ENCODE data around the gene WDR53. TPM values are rescaled to one million over a fixed set of nuclear protein-coding genes. Genes with fewer than 3 reads are reported as not detected.

The WDR53 gene
- total and polyA plus RNA-seq, 2 experiments from 2014 or later = 8.9 to 9.3 TPM

DNA sequence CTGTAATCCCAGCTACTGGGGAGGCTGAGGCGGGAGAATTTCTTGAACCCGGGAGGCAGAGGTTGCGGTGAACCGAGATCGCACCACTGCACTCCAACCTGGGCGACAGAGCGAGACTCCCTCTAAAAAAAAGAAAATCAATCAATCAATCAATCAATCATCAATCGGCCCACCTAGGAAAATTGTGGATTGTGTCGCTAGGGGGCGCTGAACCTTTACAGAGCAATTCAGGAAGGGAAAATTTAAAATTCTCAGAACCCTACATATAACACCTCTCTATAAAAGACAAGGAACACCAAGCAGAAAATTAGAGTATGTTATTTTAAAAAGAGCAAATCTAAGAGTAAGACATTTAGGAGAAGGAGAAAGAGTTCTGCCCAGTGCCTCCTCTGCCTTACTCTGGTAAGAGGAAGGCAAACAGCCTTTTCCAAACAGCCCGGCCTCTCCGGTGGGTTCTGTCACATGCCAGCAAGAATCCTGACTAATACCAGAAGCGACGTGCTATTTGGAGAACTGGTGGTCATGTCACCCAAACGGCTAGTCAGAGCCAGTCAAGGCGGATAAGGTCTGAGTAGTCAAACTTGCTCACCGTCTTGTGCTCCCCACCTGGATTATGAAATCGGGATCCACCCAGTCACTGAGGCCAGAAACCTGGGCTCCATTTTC, 30.9 kb downstream of the WDR53 start:
- Histone ChIP-seq H3K27ac (no peak overlapping the region), H3K36me3 (ENCODE audit: low read depth) (no peaks in the 10 kb centered on the region), H3F3A (ENCODE audit: insufficient read depth) (no peaks in the 10 kb centered on the region), H2AFZ (no peak overlapping the region), H3K9me3 (ENCODE audit: low read depth) (no peaks in the 10 kb centered on the region), H3K79me2 (ENCODE audit: insufficient read depth) (no peaks in the 10 kb centered on the region), H3K4me1 (ENCODE audit: insufficient read depth) (no peaks in the 10 kb centered on the region), H4K20me1 (ENCODE audit: insufficient read depth) (no peaks in the 10 kb centered on the region), H3K4me2 (ENCODE audit: unreplicated experiment) (no peak overlapping the region), H3K9me2 (ENCODE audit: insufficient read depth) (no peaks in the 10 kb centered on the region), H3K4me3 (no peak overlapping the region), H3K27me3 (replicated peaks; ENCODE audit: insufficient read depth) (no peaks in the 10 kb centered on the region), H3K9ac (no peak overlapping the region)
- 22 to 24% methylated on average over 14 to 18 of the region's 18 CpGs for WGBS, 2 experiments (ENCODE audit: low coverage in 1 of 2, low lambda C conversion rate in 2 of 2, missing lambda C conversion rate in 2 of 2)
- peak; percentile 55 for DNase-seq
- in situ Hi-C loops (cut with MboI) = no loop called here
- TF ChIP-seq EZH2phosphoT487 (IDR thresholded peaks at IDR 0.05; ENCODE audit: insufficient read depth, low read depth) (no peak), EZH2 (IDR thresholded peaks at IDR 0.05; ENCODE audit: insufficient read depth, poor library complexity, severe bottlenecking) (no peak)

DNA sequence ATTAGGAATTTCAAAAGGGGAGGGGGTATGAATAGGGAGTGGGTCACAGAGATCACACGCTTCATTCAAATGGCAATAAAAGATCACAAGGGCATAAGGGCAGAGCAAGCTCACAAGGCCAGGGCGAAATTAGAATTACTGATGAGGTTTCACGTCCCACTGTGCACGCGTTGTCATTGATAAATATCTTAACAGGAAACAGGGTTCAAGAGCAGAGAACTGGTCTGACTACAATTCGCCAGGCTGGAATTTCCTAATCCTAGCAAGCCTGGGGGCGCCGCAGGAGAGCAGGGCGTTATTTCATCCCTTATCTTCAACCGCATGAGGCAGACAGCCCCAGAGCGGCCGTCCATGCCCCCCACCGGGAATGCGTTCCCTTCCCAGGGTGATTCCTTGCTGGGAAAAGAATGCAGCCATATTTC, 35.1 kb downstream of the WDR53 start:
- no peak overlapping the region for H3K27ac ChIP-seq

DNA sequence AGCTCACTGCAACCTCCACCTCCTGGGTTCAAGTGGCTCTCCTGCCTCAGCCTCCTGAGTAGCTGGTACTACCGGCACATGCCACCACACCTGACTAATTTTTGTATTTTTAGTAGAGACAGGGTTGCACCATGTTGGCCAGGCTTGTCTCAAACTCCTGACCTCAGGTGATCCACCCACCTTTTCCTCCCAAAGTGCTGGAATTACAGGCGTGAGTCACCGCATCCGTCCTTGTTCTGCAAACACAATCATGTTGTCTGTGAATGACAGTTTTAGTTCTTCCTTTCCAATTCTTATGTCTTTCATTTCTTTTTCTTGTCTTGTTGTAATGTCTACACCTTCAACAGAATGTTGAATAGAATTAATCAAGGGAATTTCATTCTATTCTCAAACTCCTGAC, 36.9 kb downstream of the WDR53 start:
- no peak for DNase-seq
- Histone ChIP-seq H3K36me3 (ENCODE audit: low read depth) (no peaks in the 10 kb centered on the region), H3K4me3 (no peak overlapping the region), H3K4me2 (ENCODE audit: unreplicated experiment) (no peak overlapping the region), H2AFZ (no peak overlapping the region), H4K20me1 (ENCODE audit: insufficient read depth) (no peaks in the 10 kb centered on the region), H3K4me1 (ENCODE audit: insufficient read depth) (peaks cover 10% of the 10 kb centered on the region), H3K79me2 (ENCODE audit: insufficient read depth) (no peaks in the 10 kb centered on the region), H3K27ac (no peak overlapping the region), H3K9me2 (ENCODE audit: insufficient read depth) (no peaks in the 10 kb centered on the region), H3K9me3 (ENCODE audit: low read depth) (no peaks in the 10 kb centered on the region), H3K27me3 (replicated peaks; ENCODE audit: insufficient read depth) (no peaks in the 10 kb centered on the region), H3K9ac (no peak overlapping the region), H3F3A (ENCODE audit: insufficient read depth) (peaks cover 9% of the 10 kb centered on the region)
- 87 to 89% methylated on average over 4 of the region's 4 CpGs for WGBS, 2 experiments (ENCODE audit: low coverage in 1 of 2, low lambda C conversion rate in 2 of 2, missing lambda C conversion rate in 2 of 2)
- TF ChIP-seq EZH2phosphoT487 (IDR thresholded peaks at IDR 0.05; ENCODE audit: insufficient read depth, low read depth) (no peak), EZH2 (IDR thresholded peaks at IDR 0.05; ENCODE audit: insufficient read depth, poor library complexity, severe bottlenecking) (no peak)
- in situ Hi-C loops (cut with MboI) = no loop called here

More for the DNA sequence above, 35.1 kb downstream of the WDR53 start:
- Histone ChIP-seq H3K9me3 (ENCODE audit: low read depth) (no peaks in the 10 kb centered on the region), H3K4me1 (ENCODE audit: insufficient read depth) (no peaks in the 10 kb centered on the region), H2AFZ (peak overlapping the region; percentile 43), H3K36me3 (ENCODE audit: low read depth) (no peaks in the 10 kb centered on the region), H3K9me2 (ENCODE audit: insufficient read depth) (no peaks in the 10 kb centered on the region), H3K27me3 (replicated peaks; ENCODE audit: insufficient read depth) (no peaks in the 10 kb centered on the region), H3K4me2 (ENCODE audit: unreplicated experiment) (no peak overlapping the region), H3K9ac (no peak overlapping the region), H3K79me2 (ENCODE audit: insufficient read depth) (no peaks in the 10 kb centered on the region), H3K4me3 (no peak overlapping the region), H4K20me1 (ENCODE audit: insufficient read depth) (no peaks in the 10 kb centered on the region), H3F3A (ENCODE audit: insufficient read depth) (no peaks in the 10 kb centered on the region; the same call in 1 of the 2 replicates)
- WGBS, 2 experiments (ENCODE audit: low coverage in 1 of 2, low lambda C conversion rate in 2 of 2, missing lambda C conversion rate in 2 of 2) = 15 to 16% methylated on average over 14 of the region's 14 CpGs
- no peak for DNase-seq
- no peak for TF ChIP-seq EZH2 (IDR thresholded peaks at IDR 0.05; ENCODE audit: insufficient read depth, poor library complexity, severe bottlenecking)
- no peak for TF ChIP-seq EZH2phosphoT487 (IDR thresholded peaks at IDR 0.05; ENCODE audit: insufficient read depth, low read depth)
- in situ Hi-C loops (cut with MboI) = no loop called here

DNA sequence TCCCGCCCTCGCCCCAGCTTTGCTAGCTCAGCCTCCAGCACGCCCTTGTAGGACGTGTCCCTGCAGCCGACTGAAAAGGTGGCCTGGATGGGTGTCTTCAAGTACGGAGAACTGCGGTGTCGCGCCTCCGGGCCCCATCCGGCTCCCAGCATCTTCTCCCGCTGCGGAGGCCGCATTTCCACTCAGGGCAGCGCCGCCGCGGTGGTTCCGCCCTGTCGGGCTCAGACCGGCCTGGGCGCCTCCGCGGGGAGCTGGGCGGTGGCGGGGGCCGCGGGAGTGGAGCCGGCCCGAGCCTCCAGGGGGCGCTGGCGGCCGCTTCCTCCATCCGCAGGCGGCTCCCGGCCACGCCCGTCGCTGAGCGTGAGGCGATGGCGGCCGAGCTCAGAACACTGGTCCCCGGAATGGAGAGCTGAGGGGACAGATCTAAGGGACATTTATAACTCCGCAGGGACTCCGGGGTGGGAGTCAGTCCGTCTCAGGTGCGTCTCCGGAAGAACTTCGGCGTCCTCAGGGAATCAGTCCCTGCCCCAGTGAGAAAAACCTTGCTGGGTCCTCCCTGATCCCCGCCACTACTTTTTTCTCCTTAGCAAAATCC, 39.6 kb downstream of the WDR53 start:
- Histone ChIP-seq H4K20me1 (ENCODE audit: insufficient read depth) (no peaks in the 10 kb centered on the region), H3K36me3 (ENCODE audit: low read depth) (no peaks in the 10 kb centered on the region), H3K9me2 (ENCODE audit: insufficient read depth) (no peaks in the 10 kb centered on the region), H3K27ac (peak overlapping the region; percentile 70), H3F3A (ENCODE audit: insufficient read depth) (peaks cover 9% of the 10 kb centered on the region), H3K9ac (peak overlapping the region; percentile 78), H3K4me3 (peak overlapping the region; percentile 63), H3K4me2 (ENCODE audit: unreplicated experiment) (peak overlapping the region; percentile 63), H3K79me2 (ENCODE audit: insufficient read depth) (no peaks in the 10 kb centered on the region), H2AFZ (peak overlapping the region; percentile 98), H3K9me3 (ENCODE audit: low read depth) (no peaks in the 10 kb centered on the region), H3K27me3 (replicated peaks; ENCODE audit: insufficient read depth) (no peaks in the 10 kb centered on the region), H3K4me1 (ENCODE audit: insufficient read depth) (peaks cover 10% of the 10 kb centered on the region)
- in situ Hi-C loops (cut with MboI) = loop anchor here (10.0 kb wide), 1 partner anchor 274 kb away; no protein-coding TSS in a partner anchor
- peak; percentile 89 for DNase-seq
- 5% methylated on average over 28 to 47 of the region's 52 CpGs for WGBS, 2 experiments (ENCODE audit: low coverage in 1 of 2, low lambda C conversion rate in 2 of 2, missing lambda C conversion rate in 2 of 2)
- no peak for TF ChIP-seq EZH2phosphoT487 (IDR thresholded peaks at IDR 0.05; ENCODE audit: insufficient read depth, low read depth)
- TF ChIP-seq EZH2 (IDR thresholded peaks at IDR 0.05; ENCODE audit: insufficient read depth, poor library complexity, severe bottlenecking) = no peak
